Activated effector memory CD4-positive, alpha-beta T cell treated with anti-CD3 and anti-CD28 coated beads, Interleukin-2, amount 50 U/mL, for 16 hours (primary cell): ENCODE data around the gene AKT2.
A peak's percentile ranks its signal among the peaks of the same experiment; 100 is the strongest.
"Not testable (repeated sequence)": the region's sequence is repeated elsewhere in the genome, so short reads cannot be mapped to it uniquely, and the experiment has no call there.

Experiments
- DNase-seq: peaks from one replicate; pipeline ENCODE4 v3.0.0-alpha.2; 2020

The AKT2 gene

GRCh38 chr19:40284501-40285352, at the start of gene AKT2:
Gene AKT2, minus strand, starts transcription at chr19:40285345. Its CDS starts 20,078 bp downstream, at chr19:40265267.
- DNase-seq = peak; percentile 79

- DNase-seq = not testable (repeated sequence)
Observed at GRCh38 chr19:40333083-40333482, 47.9 kb upstream of the AKT2 start.

GRCh38 chr19:40332669-40333068, 47.5 kb upstream of the AKT2 start:
- DNase-seq = no peak

GRCh38 chr19:40331052-40331451, 45.9 kb upstream of the AKT2 start:
- DNase-seq = no peak

- DNase-seq = no peak
Observed at GRCh38 chr19:40326201-40326600, 41.1 kb upstream of the AKT2 start.

DNA sequence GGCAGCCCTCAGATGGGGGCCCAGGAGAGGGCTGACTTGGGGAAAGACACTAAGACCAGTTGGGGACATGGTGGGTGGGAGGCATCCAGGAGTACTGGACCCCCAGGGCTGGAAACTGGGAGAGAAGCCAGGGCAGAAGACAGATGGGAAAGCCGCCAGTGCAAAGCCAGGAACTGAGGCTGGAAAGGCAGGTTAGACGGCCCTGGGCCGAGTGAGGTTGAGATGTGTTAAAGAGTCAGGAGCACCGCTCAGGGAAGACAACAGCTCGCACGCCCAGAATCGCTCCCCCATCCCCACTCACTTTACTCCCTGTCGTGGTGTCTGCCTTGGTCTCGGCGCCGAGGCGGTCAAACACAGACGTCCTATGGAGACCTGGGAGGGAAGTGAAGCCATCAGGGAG, 38.6 kb upstream of the AKT2 start:
- DNase-seq = no peak

DNA sequence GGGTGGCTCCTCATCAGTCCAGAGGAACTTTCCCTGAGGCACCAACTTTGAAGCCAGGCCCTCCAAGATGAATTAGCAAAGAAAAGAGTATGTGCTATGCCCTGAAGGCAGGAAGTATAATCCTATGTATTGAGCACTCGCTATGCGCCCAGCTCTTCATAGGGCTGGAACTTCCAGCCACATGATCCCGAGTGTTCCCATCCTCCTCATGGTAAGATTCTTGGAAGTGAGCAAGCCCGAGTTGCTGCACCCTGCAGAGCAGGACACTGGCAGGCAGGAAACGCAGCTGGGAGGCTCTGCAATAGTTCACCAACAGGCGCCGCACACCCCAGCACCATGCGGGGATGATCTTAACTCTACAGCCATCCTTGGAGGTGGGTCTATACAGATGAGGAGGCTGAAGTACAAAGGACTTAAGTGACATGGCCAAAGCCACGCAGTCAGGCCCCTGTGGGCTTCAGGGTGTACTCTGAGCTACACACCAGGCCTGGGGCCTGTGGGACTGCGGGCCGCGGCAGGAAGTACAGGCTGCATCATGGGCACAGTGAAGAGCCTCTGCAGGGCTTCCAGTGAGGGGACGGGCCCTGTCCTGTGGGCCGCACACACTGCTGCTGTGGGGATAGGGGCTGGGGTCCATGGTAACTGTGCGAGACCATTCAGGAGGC, 37.9 kb upstream of the AKT2 start:
- peak; percentile 43 for DNase-seq

DNA sequence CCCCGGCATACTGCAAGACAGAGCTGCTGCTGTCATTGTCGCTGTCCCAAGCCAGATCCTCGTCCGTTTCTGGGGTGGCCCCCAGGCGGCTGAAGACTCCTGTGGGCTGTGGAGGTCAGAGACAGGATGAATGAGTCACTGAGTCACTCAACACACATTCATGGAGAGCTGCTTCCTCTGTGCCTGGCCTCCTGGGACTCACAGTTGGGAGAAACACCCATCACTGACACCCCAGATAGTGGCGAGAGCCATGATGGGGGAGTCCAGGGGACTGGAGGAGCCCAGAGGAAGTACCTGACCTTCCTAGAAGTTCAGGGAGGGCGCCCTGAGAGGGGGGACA, 37.1 kb upstream of the AKT2 start:
- DNase-seq = no peak

DNA sequence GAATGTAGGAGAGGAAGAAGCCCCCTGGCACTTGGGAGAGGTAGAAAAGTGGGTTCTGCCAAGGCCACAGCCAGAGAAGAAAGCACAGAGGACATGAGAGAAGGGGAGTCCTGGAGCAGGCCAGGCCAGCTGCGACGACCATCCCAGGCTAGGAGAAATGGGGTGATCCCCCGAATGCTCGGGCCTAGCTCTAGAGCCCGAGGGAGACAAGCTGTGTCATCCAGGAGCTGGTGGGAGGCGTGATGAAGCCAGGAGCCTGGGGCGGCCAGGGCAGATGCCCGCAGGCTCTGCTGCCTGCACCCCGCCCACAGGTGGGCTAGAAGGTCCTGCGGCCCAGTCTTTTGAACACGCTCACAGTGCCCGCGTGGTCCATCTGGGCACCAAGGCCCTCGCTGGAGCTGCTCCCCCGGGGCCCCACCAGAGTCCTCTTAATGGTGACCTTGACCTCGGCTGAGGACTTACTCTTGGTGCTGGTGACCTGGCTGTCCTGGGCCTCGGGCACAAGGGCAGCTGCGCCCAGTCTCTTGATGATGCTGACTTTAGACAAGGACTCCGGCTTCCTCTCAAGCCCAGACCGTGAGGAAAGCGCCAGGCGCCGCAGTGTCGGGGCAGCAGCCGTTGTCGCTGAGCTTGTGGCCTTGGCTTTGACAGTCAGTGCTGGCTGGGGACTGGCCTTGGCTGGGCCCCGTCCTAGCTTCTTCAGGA, 36.6 kb upstream of the AKT2 start:
- peak; percentile 58 for DNase-seq

DNA sequence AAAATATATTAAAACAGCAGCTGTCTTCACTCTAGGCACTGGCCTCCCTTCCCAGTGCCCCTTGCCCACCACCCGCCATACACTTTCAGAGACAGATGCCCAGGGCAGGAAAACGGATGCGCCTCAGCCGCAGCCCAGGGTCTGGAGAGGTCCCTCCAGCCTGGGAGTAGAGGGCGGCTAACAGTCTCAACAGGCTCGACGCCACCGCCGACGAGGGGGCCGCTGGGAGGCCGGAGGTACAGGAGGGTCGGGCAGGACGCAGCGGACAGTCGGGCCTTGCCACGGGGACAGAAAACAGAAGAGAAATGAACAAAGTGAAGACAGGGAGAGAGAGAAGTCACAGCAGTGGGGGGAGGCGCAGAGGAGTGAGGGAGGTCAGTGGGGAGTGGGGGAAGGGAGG, 35.9 kb upstream of the AKT2 start:
- DNase-seq = peak; percentile 44

DNA sequence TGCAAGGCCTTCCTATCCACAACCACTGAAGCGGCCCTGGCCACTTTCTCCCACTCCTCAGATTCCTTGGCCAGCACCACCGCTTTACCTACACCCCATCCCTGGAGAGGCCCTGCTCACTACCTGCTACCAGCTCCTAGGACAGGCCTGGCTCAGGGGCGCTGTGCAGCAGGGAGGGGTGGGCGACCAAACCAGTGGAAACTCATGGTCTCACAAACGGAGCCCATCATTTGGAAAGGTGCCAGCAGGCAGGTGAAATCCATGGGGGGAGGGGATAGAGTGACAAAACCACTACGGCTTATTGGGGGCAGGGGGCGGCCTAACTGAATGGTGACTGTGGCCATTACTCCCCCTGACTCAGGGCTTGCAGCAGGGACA, 35.4 kb upstream of the AKT2 start:
- peak; percentile 58 for DNase-seq

GRCh38 chr19:40317338-40317737, 32.2 kb upstream of the AKT2 start:
- peak; percentile 50 for DNase-seq

DNA sequence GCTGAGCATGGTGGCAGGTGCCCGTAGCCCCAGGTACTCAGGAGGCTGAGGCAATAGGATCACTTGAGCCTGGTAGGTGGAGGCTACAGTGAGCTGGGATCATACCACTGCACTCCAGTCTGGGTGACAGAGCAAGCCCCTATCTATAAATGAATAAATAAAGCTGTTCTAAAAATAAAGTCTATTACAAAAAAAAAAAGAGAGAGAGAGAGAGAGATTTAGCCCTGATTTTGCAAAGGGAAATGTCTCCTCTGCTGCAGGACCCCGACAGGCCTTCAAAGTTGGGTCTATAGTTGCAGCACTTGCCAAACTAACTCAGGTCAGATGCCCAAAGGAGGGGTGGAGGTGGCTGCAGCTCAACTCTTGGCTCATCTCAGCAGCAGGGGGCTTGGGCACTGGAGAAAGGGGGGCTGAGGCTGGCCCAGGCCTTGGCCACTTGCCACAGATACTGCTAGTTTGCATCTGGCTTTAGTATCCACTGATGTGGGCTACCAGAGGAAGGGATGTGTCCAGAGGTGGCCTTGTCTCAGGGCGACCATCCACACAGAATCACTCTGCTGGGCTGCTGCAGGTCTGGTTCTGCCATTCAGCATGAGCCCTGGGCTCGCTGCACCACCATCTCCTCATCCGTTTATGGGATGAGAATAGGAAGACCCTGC, 30.8 kb upstream of the AKT2 start:
- DNase-seq = peak; percentile 38

DNA sequence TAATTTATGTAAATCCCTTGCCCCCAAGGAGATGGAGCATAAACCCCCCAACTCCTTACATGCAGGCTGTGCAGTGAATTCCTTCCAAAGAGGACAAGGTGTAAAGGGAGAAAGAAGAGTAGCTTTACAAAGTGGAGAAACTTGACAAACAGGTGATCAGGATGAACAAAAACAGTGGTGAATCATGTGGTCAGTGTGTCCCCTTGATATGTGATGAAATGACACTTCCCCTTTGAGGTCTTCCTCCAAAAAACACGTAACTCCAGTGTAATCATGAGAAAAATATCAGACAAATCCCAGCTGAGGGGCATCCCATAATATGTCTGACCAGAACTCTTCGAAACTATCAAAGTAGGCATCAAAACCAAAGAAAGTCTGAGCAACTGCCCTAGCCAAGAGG, 29.5 kb upstream of the AKT2 start:
- no peak for DNase-seq

- DNase-seq = peak; percentile 30
Observed at GRCh38 chr19:40313229-40313983, 28.3 kb upstream of the AKT2 start.

GRCh38 chr19:40312533-40312932, 27.4 kb upstream of the AKT2 start:
- DNase-seq = peak; percentile 44

DNA sequence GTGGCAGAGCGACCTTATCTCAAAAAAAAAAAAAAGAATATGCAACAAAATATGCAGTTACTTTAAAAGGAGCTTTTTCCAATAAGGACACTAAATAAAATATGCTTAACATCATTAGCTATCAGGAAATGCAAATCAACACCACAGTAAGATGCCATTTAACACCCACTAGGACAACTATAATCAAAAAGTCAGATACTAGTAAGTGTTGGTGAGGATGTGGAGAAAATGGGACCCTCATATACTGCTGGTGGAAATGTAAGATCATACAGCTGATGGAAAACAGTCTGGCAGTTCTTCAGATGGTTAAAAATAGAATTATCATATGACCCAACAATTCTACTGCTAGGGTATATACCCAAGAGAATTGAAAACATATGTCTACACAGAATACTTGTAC, 24.5 kb upstream of the AKT2 start:
- DNase-seq = no peak

DNA sequence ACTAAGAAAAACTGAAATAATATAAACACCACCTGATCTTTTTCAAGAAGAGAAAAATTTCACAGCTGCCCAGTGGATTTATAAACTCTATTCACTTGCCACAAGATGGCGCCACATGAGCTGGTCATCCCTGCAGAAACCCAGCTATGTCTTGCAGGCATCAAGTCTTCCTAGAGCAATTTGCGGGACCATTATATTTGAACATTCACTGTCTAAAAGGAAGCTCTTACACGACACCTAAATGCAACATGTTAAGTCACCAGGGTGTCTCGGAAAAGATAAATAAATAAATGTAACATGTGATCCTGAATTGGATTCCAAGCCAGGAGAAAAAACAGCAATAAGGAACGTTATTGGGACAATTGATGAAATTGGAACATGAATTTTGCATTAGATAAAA, 20.3 kb upstream of the AKT2 start:
- DNase-seq = peak; percentile 86

DNA sequence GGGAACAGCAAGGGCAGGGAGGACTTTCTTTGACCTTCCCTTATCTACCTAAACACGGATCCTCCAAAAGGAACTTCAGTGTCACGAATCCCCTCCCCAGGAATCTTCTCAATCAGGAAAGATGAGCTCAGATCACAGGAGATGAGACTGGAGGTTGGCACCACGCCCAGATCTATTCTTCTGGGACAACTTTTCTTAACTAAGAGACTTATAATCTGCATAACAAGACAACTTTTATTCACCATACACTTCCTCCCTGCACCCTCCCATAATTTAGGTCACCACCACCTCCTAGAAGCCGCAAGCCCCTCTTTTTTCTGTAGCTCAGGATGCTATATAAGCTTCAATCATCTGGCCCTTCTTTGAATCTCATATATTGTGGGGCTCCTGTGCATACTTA, 19.2 kb upstream of the AKT2 start:
- peak; percentile 28 for DNase-seq

DNA sequence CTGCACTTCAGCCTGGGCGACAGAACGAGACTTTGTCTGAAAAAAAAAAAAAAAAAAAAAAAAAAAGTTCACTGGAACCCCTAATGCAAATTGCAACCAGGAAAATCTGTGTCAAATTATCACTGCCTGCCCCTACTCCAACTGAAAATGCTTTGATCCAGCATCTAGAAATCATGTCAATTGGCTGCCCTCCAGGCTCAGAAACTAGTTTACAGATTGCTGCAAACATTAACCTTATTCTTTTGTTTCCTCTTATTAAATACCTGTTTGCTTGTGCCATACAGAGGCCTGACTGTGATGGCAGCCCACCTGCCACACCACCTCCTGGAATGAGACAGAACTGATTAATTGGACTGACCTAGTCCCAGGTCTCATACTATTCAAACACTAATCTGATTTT, 18.6 kb upstream of the AKT2 start:
- peak; percentile 10 for DNase-seq

DNA sequence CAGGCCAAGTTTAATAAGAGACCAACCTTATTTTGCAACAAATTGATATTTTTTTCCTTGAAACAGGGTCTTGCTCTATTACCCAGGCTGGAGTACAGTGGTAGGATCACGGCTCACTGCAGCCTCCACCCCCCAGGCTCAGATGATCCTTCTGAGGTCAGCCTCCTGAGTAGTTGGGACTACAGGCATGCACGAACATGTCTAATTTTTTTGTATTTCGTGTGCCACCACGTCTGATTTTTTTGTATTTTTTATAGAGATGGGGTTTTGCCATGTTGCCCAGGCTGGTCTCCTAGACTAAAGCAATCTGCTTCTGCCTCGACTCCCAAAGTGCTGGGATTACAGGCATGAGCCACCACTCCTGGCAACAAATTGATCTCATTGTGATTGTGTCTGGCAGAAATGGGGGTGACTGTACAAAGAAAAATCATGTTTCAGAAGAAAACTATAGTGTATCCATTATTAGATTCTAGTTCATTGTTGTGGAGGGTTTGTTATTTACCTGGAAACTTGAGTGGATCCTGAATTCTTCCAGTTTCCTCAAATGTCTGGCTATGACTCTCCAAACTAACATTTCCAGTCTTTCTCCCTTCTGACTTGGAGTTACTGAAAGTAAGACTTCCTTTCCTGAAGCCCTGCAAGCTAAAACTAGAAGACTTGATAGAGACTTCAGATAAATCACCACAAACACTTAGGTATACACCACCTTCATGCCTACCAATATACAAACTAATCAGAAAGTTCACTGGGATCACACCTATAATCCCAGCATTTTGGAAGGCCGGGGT, 17.3 kb upstream of the AKT2 start:
- DNase-seq = peak; percentile 10

GRCh38 chr19:40300668-40301067, 15.5 kb upstream of the AKT2 start:
- DNase-seq = peak; percentile 22
